Measurements from ENCODE around the gene ZNF808.
A peak's percentile ranks its signal among the peaks of the same experiment; 100 is the strongest.
"Not testable (repeated sequence)": the region's sequence is repeated elsewhere in the genome, so short reads cannot be mapped to it uniquely, and the experiment has no call there.

ZNF808 gene

DNA sequence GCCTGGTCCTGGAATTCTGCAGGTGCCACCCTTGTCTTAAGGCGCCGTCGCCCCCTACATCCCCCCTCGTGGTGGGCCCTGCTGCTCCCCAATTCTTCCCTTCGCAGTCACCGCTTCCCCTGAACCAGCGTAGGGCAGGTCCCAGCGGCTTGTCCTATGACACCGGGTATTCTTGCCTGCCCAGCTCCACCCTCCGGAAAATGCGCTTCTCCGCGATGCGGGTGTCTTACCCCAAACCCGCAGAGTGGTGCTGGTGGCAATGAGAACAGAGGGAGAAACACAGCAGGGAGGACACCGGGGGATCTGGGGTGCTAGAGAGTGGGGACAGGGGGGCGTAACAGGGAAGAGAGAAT is 9.0 kb downstream of the ZNF808 start:
- DNase-seq = peak; percentile 36

DNA sequence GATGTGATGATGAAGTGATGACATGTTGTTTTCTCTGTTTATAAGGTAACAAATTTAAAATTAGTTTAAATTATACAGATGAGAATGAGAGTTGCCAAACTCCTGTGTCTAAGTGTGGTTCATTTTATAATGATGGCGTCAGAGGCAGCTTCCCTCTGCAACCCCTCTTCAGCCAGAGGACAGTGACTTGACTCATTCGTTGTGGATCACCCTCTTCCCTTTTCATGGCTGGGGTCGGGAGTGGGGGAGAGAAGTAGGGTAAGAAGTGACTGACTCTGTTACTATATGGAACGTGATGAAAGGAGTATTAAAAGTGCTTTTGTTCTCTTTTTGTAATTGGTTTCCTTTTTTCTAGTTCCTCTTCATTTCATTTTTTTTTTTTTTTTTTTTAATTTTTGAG is 11.3 kb downstream of the ZNF808 start:
- not testable (repeated sequence) for DNase-seq

DNA sequence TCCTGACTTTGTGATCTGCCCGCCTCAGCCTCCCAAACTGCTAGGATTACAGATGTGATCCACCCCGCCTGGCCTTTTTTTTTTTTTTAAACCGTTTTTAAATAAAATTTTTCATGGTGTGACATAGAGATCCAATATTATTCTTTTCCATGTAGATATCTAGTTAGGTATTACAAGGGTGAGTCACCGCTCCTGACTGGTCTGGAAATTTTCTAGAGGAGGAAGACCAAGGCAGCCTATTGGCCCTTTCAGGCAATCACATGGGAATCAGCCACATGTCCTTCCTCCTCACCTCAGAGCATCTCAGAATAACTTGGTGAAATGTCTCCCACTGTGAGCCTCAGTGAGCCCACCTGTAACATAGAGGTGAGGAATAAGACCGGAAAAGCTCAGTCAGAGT is 13.7 kb downstream of the ZNF808 start:
- DNase-seq = not testable (repeated sequence)

DNA sequence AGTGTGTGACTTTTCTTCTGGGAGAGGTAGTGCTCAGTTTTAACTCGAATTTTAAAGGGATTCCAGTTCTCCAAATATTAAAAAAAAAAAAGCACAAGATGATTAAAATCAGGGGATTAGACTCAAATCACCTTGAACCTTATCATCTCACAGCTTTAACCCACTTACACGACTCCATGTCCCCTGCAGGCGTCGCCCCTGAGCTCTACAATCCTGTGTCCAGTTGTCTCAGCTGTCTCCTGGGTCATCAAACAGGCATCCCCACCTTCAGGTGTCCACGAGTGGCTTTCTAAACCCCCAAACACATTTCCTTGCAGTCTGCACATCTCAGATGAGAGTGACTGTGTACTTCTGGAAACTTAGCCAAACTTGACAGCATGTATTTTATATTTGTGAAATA is 14.1 kb downstream of the ZNF808 start:
- DNase-seq = no peak

DNA sequence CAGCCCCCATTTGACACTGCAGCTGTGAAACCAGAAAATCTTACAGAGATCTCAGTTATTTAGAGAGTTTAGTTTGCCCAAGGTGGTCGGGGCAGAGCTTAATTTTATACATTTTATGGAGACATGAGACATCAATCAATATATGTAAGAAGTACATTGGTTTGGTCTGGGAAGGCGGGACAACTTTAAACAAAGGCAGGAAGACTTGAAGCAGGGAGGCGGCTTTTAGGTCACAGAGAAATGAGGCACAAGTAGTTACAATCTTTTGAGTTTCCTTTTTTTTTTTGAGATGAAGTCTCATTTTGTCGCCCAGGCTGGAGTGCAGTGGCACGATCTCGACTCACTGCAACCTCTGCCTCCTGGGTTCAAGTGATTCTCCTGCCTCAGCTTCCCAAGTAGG is 15.1 kb downstream of the ZNF808 start:
- DNase-seq = not testable (repeated sequence)

DNA sequence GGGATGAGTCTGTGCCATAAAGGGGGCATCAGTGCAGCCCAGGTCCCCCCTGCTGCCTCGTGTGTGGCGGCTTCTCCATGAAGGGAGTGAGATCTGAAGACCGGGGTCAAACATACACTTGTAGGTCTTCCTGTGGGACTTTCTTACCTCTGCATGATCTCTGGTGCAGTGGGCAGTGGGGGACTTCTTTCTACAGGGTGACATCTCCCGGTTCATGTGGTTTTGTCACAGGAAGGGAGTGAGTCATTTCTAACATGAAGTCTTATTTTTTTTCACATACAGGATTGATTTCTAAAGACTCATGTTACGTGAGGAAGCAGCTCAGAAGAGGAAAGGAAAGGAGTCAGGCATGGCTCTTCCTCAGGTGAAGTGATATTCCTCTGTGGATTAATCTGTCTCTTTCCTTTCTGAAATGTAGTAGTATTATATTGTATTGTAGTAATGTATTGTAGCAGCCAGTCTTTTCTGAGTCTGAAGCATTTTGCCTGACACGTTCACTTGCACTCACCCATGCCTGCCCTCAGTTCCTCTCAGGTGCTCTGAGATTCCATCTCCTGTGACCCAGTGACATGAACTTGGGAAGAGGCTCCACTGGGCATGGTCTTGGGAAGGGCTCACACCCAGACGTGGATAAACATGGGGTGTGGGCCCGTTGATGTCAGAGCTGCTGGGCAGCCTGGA is 15.7 kb downstream of the ZNF808 start:
- DNase-seq = peak; percentile 59

DNA sequence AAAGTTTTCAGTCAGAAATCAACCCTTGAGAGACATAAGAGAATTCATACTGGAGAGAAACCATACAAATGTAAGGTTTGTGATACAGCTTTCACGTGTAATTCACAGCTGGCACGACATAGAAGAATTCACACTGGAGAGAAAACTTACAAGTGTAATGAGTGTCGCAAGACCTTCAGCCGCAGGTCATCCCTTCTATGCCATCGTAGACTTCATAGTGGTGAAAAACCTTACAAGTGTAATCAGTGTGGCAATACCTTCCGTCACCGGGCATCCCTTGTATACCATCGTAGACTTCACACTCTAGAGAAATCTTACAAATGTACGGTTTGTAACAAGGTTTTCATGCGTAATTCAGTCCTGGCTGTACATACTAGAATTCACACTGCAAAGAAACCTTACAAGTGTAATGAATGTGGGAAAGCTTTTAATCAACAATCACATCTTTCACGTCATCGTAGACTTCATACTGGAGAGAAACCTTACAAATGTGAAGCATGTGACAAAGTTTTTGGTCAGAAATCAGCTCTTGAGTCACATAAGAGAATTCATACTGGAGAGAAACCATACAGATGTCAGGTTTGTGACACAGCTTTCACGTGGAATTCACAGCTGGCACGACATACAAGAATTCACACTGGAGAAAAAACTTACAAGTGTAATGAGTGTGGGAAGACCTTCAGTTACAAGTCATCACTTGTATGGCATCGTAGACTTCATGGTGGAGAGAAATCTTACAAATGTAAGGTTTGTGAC is 26.9 kb downstream of the ZNF808 start:
- no peak for DNase-seq

DNA sequence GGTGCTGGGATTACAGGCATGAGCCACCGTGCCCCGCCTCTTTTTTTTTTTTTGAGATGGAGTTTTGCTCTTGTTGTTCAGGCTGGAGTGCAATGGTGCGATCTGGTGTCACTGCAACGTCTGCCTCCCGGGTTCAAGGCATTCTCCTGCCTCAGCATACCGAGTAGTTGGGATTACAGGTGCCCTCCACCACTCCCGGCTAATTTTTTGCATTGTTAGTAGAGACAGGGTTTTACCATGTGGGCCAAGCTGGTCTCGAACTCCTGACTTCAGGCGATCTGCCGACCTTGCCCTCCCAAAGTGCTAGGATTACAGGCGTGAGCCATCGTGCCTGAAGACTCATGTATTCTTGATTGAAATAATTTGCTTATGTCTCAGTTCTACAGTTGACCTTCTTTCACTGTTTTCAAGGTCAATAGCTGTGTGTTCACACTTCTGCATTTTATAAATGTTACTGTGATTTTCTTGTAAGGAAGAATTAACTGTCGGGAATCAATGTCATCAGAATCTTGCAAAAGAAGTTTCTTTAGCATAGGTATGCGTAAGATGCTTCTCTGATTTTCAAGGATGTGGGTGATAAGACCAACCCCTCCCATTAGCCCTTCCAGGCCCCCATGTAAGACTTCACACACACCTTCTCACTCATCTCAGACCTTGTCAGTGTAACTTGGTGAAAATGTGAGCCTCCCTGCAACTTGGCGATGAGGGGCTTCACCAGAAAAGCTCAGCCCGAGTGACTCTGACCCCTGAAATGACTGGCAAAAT is 29.9 kb downstream of the ZNF808 start:
- no peak for DNase-seq

DNA sequence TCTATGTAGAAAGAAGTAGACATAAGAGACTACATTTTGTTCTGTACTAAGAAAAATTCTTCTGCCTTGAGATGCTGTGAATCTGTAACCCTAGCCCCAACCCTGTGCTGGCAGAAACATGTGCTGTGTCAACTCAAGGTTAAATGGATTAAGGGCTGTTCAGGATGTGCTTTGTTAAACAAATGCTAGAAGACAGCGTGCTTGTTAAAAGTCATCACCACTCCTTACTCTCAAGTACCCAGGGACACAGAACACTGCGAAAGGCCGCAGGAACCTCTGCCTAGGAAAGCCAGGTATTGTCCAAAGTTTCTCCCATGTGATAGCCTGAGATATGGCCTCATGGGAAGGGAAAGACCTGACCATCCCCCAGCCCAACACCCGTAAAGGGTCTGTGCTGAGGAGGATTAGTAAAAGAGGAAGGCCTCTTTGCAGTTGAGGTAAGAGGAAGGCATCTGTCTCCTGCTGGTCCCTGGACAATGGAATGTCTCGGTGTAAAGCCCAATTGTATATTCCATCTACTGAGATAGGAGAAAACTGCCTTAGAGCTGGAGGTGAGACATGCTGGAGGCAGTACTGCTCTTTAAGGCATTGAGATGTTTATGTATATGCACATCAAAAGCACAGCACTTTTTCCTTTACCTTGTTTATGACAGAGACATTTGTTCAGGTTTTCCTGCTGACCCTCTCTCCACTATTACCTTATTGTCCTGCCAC is 31.4 kb downstream of the ZNF808 start:
- not testable (repeated sequence) for DNase-seq

DNA sequence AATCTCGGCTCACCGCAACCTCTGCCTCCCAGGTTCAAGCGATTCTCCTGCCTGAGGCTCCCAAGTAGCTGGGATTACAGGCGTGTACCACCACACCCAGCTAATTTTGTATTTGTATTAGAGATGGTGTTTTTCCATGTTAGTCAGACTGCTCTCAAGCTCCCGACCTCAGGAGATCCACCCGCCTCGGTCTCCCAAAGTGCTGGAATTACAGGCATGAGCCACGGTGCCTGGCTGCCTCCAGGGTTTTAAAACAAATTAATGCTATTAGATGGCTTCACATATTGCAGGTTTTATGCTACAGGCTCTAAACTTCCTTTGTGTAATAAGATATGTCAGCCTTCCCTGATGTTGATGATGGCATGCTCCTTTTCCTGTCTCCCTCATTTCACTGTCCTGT is 34.1 kb downstream of the ZNF808 start:
- DNase-seq = not testable (repeated sequence)

DNA sequence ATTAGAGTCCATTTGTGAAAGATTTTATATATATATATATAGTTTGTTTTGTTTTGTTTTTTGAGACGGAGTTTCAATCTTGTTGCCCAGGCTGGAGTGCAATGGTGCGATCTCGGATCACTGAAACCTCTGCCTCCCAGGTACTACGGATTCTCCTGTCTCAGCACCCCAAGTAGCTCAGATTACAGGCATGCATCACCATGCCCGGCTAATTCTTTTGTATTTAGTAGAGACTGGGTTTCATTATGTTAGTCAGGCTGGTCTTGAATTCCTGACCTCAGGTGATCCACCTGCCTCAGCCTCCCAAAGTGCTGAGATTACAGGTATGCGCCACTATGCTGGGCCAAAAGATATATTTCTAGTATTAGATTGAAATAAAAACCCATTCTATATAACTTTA is 38.7 kb downstream of the ZNF808 start:
- DNase-seq = no peak

DNA sequence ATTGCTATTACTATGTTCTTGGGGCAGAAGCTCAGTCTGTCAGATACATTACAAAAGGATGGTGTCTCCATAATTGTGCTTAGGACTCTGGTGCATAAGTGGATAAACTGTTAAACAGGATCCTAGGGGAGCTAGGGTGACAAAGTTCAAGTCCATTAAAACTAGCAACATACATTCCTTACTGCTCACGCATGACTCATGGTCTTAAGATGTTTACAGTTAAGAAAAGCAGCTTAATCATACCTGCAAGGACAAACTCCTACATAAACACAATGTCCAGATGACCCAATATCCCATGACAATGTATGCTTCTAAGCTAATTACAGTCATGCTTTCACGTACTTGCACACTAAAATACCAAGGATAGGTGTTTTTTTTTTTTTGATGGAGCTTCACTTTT is 39.1 kb downstream of the ZNF808 start:
- no peak for DNase-seq

DNA sequence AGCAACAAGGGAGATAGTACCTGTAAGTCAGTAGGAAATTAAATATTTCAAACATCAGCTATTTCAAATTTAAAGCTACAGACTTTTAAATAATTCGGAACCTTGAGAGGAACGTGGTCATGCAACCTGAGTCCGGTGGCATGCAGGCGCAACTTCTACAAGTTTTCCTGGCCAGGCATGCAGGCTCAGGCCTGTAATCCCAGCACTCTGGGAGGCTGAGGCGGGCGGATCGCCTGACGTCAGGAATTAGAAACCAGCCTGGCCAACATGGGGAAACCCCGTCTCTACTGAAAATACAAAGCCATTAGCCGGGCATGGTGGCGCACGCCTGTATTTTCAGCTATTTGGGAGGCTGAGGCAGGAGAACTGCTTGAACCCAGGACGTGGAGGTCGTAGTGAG is 40.5 kb downstream of the ZNF808 start:
- no peak for DNase-seq

DNA sequence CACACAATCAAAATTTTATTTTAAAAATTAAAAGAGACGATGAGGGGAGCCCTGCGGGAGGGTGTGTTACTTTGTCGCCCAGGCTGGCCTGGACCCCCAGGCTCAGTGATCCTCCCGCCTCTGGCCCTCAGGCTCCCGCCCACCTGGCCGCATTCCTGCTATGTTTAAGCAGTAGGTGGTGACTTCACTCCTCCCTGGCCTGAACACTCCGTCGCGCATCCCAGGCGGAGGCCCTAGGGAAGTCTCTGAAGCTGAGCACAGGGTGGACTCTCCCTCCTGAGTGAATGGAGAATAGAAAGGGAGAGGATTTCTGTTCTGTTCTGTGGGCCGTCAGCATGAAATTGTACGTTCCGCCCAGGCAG is 42.2 kb downstream of the ZNF808 start:
- not testable (repeated sequence) for DNase-seq

DNA sequence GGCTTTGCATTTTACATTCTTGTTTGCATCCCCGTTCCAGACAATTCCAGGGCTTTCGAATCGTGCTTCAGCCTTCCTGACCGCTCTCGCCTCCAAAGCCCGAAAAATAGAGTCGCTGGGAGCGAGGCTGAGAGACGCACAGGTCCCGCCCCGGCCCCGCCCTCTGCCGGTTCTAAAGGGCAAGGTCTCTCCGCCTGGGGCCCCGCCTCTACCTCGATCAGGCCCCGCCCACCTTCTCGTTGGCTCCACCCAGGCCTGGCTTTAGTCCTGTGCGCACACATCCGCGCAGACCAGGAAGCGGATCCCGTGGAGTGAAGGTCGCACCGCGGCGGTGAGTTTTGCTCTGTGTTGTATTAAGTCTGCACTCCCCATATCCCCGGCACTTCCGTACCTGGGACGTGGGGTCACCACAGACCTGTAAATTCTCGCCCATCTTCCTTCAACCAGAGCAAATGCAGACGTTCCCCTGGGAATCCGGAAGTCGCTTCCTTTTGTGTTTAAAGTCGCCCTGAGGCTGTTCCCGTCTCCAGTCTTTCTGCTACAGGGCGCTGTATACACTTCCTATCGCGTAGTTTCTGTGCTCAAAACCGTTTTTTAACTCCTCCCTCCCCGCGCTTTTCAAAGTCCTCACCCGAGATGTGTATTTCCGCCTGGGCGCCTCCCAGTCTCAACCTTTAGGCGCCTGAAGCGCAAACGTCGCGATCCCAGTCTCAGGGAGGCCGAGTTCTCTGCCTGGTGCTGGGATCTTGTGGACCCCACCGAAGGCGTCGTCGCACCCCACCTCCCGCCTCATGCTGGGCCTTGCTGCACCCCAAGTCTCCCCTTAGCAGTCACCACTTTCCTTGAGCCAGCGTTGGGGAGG is 42.8 kb downstream of the ZNF808 start, which contains the start of gene ZNF701:
Gene ZNF701, plus strand, starts transcription at position 288 of the 862 bp plus-strand sequence. CDS start 3,861 bp downstream, outside the sequence.
- peak; percentile 93 for DNase-seq

DNA sequence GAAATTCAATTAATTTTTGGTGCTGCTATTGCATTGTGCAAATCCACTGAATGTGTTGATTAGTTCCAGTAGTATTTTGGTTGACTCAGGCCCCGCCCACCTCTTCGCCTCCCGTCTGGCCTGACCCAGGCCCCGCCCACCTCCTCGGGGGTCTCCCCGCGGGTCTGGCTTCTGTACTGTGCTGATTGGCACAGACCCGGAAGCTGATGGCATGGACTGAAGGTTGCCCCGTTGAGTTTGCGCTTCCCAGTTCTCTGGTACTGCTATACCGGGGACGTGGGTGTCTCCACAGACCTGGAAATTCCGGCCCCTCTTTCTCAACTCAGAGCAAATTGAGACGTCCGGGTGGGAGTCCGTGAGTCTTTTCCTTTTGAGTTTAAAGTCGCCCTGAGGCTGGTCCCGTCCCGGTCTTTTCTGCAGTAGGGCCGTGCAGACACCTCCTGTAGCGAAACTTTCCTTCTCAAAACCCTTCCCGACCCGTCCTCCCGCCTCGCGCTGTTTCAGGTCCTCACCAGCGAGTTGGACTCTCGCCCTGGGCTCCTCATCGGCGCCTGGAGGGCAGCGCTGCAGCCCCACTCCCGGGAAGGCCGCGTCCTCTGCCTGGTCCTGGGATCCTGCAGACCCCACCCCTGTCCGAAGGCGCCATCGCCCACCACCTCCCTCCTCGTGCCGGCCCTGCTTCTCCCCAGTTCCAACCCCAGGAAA is 57.4 kb downstream of the ZNF808 start:
- DNase-seq = no peak

DNA sequence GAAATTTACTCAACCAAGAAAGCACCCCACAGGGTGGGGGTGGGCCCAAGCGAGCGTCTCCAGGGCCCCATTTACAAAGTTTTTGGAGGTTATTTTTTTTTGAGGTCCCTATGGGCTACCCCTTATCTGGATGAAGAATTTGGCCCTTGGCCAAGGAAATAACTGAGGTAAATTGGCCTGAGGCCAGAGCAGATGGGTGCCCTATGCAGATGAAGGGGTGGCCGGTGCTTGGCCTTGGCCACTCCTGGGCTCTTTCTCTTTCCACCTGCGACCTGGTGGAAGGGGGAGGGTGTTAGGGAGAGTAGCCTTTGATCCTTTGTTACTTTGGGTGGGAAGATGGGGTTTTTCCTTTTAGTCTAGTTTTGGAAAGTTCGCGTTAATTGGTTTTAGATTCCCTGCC is 58.1 kb downstream of the ZNF808 start:
- no peak for DNase-seq

DNA sequence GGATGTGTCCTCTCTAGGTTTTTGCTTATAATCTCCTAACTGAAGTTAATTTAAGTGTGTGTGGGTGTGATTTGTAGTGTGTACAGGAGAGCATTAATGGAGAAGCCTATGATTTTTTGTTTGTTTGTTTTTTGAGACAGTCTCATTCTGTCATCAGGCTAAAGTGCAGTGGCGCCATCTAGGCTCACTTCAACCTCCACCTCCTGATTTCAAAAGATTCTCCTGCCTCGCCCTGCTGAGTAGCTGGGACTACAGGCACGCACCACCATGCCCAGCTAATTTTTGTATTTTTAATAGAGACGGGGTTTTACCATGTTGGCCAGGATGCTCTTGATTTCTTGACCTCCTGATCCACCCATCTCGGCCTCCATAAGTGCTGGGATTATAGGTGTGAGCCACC is 63.3 kb downstream of the ZNF808 start:
- no peak for DNase-seq

DNA sequence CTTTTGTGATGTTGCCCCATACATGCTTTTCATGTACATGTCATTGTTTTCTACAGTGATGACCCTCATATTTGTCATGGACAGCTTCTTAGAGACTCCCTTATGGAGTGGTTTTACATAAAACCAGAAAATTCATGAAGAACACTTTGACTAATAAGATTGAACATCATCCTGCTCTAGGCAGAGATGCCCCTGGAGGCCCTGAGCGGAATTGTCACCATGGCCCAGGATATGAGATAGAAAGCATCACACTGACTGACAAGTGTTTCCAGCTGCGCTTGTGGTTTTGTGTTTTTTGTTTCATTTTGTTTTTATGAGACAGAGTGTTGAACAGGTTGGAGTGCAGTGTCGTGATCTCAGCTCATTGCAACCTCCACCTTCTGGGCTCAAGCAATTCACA is 64.8 kb downstream of the ZNF808 start:
- DNase-seq = no peak

DNA sequence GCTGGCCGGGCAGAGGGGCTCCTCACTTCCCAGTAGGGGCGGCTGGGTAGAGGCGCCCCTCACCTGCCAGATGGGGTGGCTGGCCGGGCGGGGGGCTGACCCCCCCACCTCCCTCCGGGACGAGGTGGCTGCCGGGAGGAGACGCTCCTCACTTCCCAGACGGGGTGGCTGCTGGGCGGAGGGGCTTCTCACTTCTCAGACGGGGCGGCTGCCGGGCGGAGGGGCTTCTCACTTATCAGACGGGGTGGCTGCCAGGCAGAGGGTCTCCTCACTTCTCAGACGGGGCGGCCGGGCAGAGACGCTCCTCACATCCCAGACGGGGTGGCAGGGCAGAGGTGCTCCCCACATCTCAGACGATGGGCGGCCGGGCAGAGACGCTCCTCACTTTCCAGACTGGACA is 66.0 kb downstream of the ZNF808 start:
- not testable (repeated sequence) for DNase-seq

DNA sequence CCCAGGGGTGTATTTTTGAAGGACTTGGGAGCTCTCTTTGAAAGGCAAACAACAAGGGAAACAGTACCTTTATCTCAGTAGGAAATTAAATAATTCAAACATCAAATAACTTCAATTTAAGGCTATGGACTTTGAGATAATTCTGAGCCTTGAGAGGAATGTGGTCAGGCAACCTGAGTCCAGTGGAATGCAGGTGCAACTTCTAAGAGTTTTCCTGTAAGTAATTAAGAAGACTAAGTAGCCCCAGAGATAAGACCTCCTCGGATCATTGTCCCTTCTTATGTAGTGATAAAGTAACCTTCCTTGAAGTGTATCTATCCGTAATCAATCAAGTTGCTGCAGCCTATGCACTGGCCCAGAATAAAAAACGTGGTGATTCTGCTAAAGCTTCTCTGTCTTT is 71.8 kb downstream of the ZNF808 start:
- no peak for DNase-seq

DNA sequence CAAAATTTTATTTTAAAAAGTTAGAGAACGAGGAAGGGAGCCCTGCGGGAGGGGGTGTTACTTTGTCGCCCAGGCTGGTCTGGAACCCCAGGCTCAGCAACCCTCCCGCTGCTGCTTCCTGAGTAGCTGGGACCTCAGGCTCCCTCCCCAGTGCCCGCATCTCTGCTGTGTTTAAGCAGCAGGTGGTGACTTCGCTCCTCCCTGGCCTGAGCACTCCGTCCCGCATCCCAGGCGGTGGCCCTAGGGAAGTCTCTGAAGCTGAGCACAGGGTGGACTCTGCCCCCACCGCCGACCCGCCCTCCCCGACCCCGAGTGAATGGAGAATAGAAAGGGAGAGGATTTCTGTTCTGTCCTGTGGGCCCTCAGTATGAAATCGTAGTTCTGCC is 73.2 kb downstream of the ZNF808 start:
- peak; percentile 0 for DNase-seq
